ENCODE data around the gene STK10. TPM values are rescaled to one million over a fixed set of nuclear protein-coding genes. Genes with fewer than 3 reads are reported as not detected.
"Not testable (repeated sequence)": the region's sequence is repeated elsewhere in the genome, so short reads cannot be mapped to it uniquely, and the experiment has no call there.

The STK10 gene
- total and polyA plus RNA-seq, 7 experiments from 2014 or later = 55.7 to 474 (median 295) TPM

- Mint-ChIP-seq H3K27ac (no peak overlapping the region), H3K9me3 (peaks cover 2 to 20% (median 11%) of the 10 kb centered on the region in 11 donors), H3K4me1 (peaks cover 0 to 16% (median 9%) of the 10 kb centered on the region in 7 donors), H3K4me3 (peak overlapping the region in 1 of 10 donors; percentile 20), H3K27me3 (no peaks in the 10 kb centered on the region), H3K36me3 (peaks cover 9 to 43% (median 38%) of the 10 kb centered on the region in 5 donors)
- CTCF ChIA-PET = no interaction called here
- POLR2A ChIA-PET = interaction anchor here (0.5 kb wide), 1 partner anchor 119 kb away, joined by 3 read pairs; no protein-coding TSS in a partner anchor
- DNase-seq (no peak), ATAC-seq (peak; percentile 27)
- no peaks in the 10 kb centered on the region for H3K27me3 ChIP-seq (ENCODE audit: control insufficient read depth in 2 of 2, insufficient read depth in 2 of 2, low read length in 2 of 2)
- intact Hi-C loops (cut with micrococcal nuclease) = no loop called here
- H3K27ac ChIP-seq (ENCODE audit: low read depth, low read length) = no peak overlapping the region
- no peaks in the 10 kb centered on the region for H3K4me1 ChIP-seq (ENCODE audit: control insufficient read depth in 2 of 2, insufficient read depth in 2 of 2, low read length in 2 of 2)
- no peaks in the 10 kb centered on the region for H3K9me3 ChIP-seq (ENCODE audit: control insufficient read depth in 2 of 3, low read length in 3 of 3)
- H3K36me3 ChIP-seq (ENCODE audit: control insufficient read depth in 2 of 3, insufficient read depth in 3 of 3, low read length in 3 of 3) = no peaks in the 10 kb centered on the region
- H3K4me3 ChIP-seq (ENCODE audit: low read length) = no peak overlapping the region
Measured at GRCh38 chr5:172035049-172035448, 153.0 kb downstream of the STK10 start.

GRCh38 chr5:172031894-172032461, 156.0 kb downstream of the STK10 start:
- CTCF ChIA-PET = no interaction called here
- Histone ChIP-seq H3K4me3 (ENCODE audit: low read length) (no peak overlapping the region), H3K27me3 (ENCODE audit: control insufficient read depth in 2 of 2, insufficient read depth in 2 of 2, low read length in 2 of 2) (no peaks in the 10 kb centered on the region), H3K27ac (ENCODE audit: low read depth, low read length) (no peak overlapping the region), H3K36me3 (ENCODE audit: control insufficient read depth in 2 of 3, insufficient read depth in 3 of 3, low read length in 3 of 3) (no peaks in the 10 kb centered on the region), H3K4me1 (ENCODE audit: control insufficient read depth in 2 of 2, insufficient read depth in 2 of 2, low read length in 2 of 2) (no peaks in the 10 kb centered on the region), H3K9me3 (ENCODE audit: control insufficient read depth in 2 of 3, low read length in 3 of 3) (no peaks in the 10 kb centered on the region)
- no peak overlapping the region for H3K27ac Mint-ChIP-seq
- ATAC-seq = no peak
- no peak overlapping the region for H3K4me3 Mint-ChIP-seq
- intact Hi-C loops (cut with micrococcal nuclease) = no loop called here
- peaks cover 0 to 10% (median 5%) of the 10 kb centered on the region in 7 donors for H3K4me1 Mint-ChIP-seq
- POLR2A ChIA-PET = no interaction called here
- no peaks in the 10 kb centered on the region for H3K27me3 Mint-ChIP-seq
- DNase-seq = no peak
- peaks cover 12 to 45% (median 26%) of the 10 kb centered on the region in 5 donors for H3K36me3 Mint-ChIP-seq
- H3K9me3 Mint-ChIP-seq = peaks cover 2 to 13% (median 5%) of the 10 kb centered on the region in 11 donors

DNA sequence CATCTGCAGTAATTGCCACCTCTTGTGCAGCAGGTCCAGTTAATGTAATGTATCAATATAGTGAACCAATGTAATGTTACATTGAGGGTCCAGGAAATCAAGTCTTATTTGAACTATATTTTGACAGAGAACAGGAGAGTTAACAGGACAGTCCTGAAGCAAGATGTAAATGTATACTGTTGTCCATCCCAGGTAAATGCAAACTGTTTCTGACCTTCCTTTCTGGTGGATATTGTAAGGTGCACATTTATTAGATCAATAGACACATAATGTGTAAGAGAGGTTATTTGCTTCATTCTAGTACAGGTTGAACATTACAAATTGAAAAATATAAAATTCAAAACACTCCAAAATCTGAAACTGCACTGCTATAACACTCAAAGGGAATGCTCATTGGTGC, 158.1 kb downstream of the STK10 start:
- no peak overlapping the region for H3K27ac Mint-ChIP-seq
- intact Hi-C loops (cut with micrococcal nuclease) = no loop called here

GRCh38 chr5:172028167-172028566, 159.9 kb downstream of the STK10 start:
- H3K27me3 Mint-ChIP-seq = no peaks in the 10 kb centered on the region
- H3K27me3 ChIP-seq (ENCODE audit: control insufficient read depth in 2 of 2, insufficient read depth in 2 of 2, low read length in 2 of 2) = no peaks in the 10 kb centered on the region
- intact Hi-C loops (cut with micrococcal nuclease) = no loop called here
- H3K4me1 Mint-ChIP-seq = peaks cover 0 to 6% (median 0%) of the 10 kb centered on the region in 7 donors
- H3K9me3 Mint-ChIP-seq = peaks cover 2 to 13% (median 5%) of the 10 kb centered on the region in 11 donors
- no peaks in the 10 kb centered on the region for H3K9me3 ChIP-seq (ENCODE audit: control insufficient read depth in 2 of 3, low read length in 3 of 3)
- H3K27ac ChIP-seq (ENCODE audit: low read depth, low read length) = no peak overlapping the region
- no peak overlapping the region for H3K27ac Mint-ChIP-seq
- H3K36me3 ChIP-seq (ENCODE audit: control insufficient read depth in 2 of 3, insufficient read depth in 3 of 3, low read length in 3 of 3) = no peaks in the 10 kb centered on the region
- ATAC-seq (no peak), DNase-seq (no peak)
- CTCF ChIA-PET = no interaction called here
- H3K36me3 Mint-ChIP-seq = peaks cover 12 to 40% (median 22%) of the 10 kb centered on the region in 5 donors
- no peaks in the 10 kb centered on the region for H3K4me1 ChIP-seq (ENCODE audit: control insufficient read depth in 2 of 2, insufficient read depth in 2 of 2, low read length in 2 of 2)
- POLR2A ChIA-PET = no interaction called here
- no peak overlapping the region for H3K4me3 ChIP-seq (ENCODE audit: low read length)
- no peak overlapping the region for H3K4me3 Mint-ChIP-seq

More for the DNA sequence above, 158.1 kb downstream of the STK10 start:
- ATAC-seq = no peak
- H3K27me3 Mint-ChIP-seq = no peaks in the 10 kb centered on the region
- Histone ChIP-seq H3K27me3 (ENCODE audit: control insufficient read depth in 2 of 2, insufficient read depth in 2 of 2, low read length in 2 of 2) (no peaks in the 10 kb centered on the region), H3K27ac (ENCODE audit: low read depth, low read length) (no peak overlapping the region), H3K4me1 (ENCODE audit: control insufficient read depth in 2 of 2, insufficient read depth in 2 of 2, low read length in 2 of 2) (no peaks in the 10 kb centered on the region), H3K36me3 (ENCODE audit: control insufficient read depth in 2 of 3, insufficient read depth in 3 of 3, low read length in 3 of 3) (no peaks in the 10 kb centered on the region), H3K9me3 (ENCODE audit: control insufficient read depth in 2 of 3, low read length in 3 of 3) (no peaks in the 10 kb centered on the region), H3K4me3 (ENCODE audit: low read length) (no peak overlapping the region)
- H3K36me3 Mint-ChIP-seq = peaks cover 12 to 40% (median 22%) of the 10 kb centered on the region in 5 donors
- H3K9me3 Mint-ChIP-seq = peaks cover 2 to 13% (median 5%) of the 10 kb centered on the region in 11 donors
- H3K4me3 Mint-ChIP-seq = no peak overlapping the region
- ChIA-PET CTCF (no interaction called here), POLR2A (no interaction called here)
- no peak for DNase-seq
- peaks cover 0 to 4% (median 3%) of the 10 kb centered on the region in 7 donors for H3K4me1 Mint-ChIP-seq

DNA sequence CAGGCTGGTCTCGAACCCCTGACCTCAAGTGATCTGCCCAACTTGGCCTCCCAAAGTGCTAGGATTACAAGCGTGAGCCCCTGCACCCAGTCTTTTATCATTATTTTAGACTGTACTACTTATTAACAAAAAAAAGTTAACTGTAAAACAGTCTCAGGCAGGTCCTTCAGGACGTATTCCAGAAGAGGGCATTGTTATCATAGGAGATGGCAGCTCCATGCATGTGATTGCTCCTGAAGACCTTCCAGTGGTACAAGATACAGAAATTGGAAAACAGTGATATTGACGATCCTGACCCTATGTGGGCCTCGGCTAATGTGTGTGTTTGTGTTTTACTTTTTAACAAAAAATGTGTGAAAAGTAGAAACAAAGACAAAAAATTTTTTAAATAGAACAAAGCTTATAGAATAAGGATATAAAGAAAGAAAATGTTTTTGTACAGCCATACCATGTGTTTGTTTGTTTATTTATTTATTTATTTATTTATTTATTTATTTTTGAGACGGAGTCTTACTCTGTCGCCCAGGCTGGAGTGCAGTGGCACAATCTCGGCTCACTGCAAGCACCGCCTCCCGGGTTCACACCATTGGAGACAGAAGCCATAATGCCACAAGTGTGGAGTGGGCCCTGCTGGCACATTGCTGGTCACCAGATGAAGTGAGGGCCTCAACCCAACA, 167.8 kb downstream of the STK10 start:
- H3K27me3 Mint-ChIP-seq; H3K36me3 ChIP-seq (ENCODE audit: control insufficient read depth in 2 of 3, insufficient read depth in 3 of 3, low read length in 3 of 3); H3K4me1 Mint-ChIP-seq; H3K27me3 ChIP-seq (ENCODE audit: control insufficient read depth in 2 of 2, insufficient read depth in 2 of 2, low read length in 2 of 2); H3K4me3 Mint-ChIP-seq; H3K27ac ChIP-seq (ENCODE audit: low read depth, low read length); H3K27ac Mint-ChIP-seq; DNase-seq; H3K9me3 Mint-ChIP-seq; H3K4me3 ChIP-seq (ENCODE audit: low read length); H3K36me3 Mint-ChIP-seq; intact Hi-C loops (cut with micrococcal nuclease); ATAC-seq; H3K9me3 ChIP-seq (ENCODE audit: control insufficient read depth in 2 of 3, low read length in 3 of 3); H3K4me1 ChIP-seq (ENCODE audit: control insufficient read depth in 2 of 2, insufficient read depth in 2 of 2, low read length in 2 of 2): not testable (repeated sequence)
- CTCF ChIA-PET = interaction anchor here (0.7 kb wide), 2 partner anchors 32 to 75 kb away, joined by 3 read pairs; no protein-coding TSS in a partner anchor
- POLR2A ChIA-PET = interaction anchor here (0.6 to 1.2 kb wide), 2 partner anchors 14 to 101 kb away, joined by 3 to 5 read pairs; partner anchors contain the start of gene FBXW11

DNA sequence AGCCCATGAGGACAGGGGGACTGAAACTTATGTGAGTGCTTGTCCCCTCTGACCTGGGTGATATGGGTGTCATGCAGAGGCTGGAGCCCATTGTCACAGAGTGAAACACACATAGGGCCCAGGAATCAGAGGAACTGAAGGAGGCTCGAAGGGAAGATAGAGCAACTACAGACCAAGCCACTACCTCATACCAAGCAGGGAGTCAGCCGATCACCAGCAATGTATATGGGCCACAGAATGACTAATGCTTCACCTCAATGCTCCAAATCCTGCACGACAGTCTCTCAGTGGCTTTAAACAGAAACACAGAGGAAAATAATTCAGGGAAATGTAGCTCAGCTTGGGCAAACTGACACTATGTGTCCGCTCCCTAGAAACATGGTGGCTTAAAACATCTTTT, 172.7 kb downstream of the STK10 start:
- DNase-seq = no peak
- intact Hi-C loops (cut with micrococcal nuclease) = no loop called here
- H3K9me3 Mint-ChIP-seq = no peaks in the 10 kb centered on the region
- POLR2A ChIA-PET = no interaction called here
- no peak for ATAC-seq
- H3K4me1 Mint-ChIP-seq = peaks cover 0 to 9% (median 0%) of the 10 kb centered on the region in 7 donors
- H3K27me3 Mint-ChIP-seq = no peaks in the 10 kb centered on the region
- H3K36me3 Mint-ChIP-seq = peaks cover 0 to 3% (median 0%) of the 10 kb centered on the region in 5 donors
- CTCF ChIA-PET = no interaction called here
- Histone ChIP-seq H3K27ac (ENCODE audit: low read depth, low read length) (no peak overlapping the region), H3K36me3 (ENCODE audit: control insufficient read depth in 2 of 3, insufficient read depth in 3 of 3, low read length in 3 of 3) (no peaks in the 10 kb centered on the region), H3K4me3 (ENCODE audit: low read length) (no peak overlapping the region), H3K4me1 (ENCODE audit: control insufficient read depth in 2 of 2, insufficient read depth in 2 of 2, low read length in 2 of 2) (no peaks in the 10 kb centered on the region), H3K9me3 (ENCODE audit: control insufficient read depth in 2 of 3, low read length in 3 of 3) (no peaks in the 10 kb centered on the region), H3K27me3 (ENCODE audit: control insufficient read depth in 2 of 2, insufficient read depth in 2 of 2, low read length in 2 of 2) (no peaks in the 10 kb centered on the region)
- H3K27ac Mint-ChIP-seq = peak overlapping the region in 1 of 9 donors; percentile 34
- no peak overlapping the region for H3K4me3 Mint-ChIP-seq

All from naive thymus-derived CD4-positive, alpha-beta T cell (primary cell).